ENCODE measurements around the gene TRAIP. TPM values are rescaled to one million over a fixed set of nuclear protein-coding genes. Genes with fewer than 3 reads are reported as not detected.

Gene TRAIP
- total RNA-seq, 2 experiments from 2014 or later: 19.3 to 21.0 TPM

DNA sequence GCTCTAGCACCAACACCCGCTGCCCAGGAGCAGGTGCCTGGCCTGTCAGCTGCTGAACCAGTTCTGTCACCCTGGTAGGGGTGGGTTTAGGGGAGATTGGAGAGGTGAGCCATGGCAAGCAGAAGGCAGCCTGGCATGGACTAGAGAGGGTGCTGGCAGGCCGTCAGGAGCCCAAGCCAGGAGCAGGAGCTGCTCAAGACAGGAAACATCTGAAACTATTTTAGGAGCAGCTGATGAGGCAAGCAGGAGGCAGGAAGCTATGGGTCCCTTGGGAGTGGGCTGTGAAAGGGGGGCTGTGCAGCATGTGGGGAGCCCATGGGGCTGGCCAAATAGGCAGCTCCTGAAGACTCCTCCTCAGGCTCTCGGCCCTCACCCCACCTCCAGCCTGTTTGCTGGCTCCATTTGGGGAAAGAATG lies 51.0 kb downstream of the TRAIP start:
- peaks cover 21% of the 10 kb centered on the region for H3K36me3 Mint-ChIP-seq (ENCODE audit: low read depth)
- H3K4me1 Mint-ChIP-seq: peaks cover 39% of the 10 kb centered on the region
- DNase-seq: no peak
- no peak overlapping the region for H3K4me3 Mint-ChIP-seq
- ChIA-PET CTCF (interaction anchor here (0.9 to 5.8 kb wide), 3 partner anchors 8 to 100 kb away, joined by 3 to 104 read pairs (median 43); partner anchors contain the start of gene UBA7), POLR2A (interaction anchor here (1.0 to 5.9 kb wide), 5 partner anchors 8 to 82 kb away, joined by 4 to 54 read pairs (median 7); partner anchors contain the start of gene UBA7)
- H3K27ac Mint-ChIP-seq: no peak overlapping the region
- H3K27me3 Mint-ChIP-seq: peaks cover 16% of the 10 kb centered on the region
- no peaks in the 10 kb centered on the region for H3K9me3 Mint-ChIP-seq

DNA sequence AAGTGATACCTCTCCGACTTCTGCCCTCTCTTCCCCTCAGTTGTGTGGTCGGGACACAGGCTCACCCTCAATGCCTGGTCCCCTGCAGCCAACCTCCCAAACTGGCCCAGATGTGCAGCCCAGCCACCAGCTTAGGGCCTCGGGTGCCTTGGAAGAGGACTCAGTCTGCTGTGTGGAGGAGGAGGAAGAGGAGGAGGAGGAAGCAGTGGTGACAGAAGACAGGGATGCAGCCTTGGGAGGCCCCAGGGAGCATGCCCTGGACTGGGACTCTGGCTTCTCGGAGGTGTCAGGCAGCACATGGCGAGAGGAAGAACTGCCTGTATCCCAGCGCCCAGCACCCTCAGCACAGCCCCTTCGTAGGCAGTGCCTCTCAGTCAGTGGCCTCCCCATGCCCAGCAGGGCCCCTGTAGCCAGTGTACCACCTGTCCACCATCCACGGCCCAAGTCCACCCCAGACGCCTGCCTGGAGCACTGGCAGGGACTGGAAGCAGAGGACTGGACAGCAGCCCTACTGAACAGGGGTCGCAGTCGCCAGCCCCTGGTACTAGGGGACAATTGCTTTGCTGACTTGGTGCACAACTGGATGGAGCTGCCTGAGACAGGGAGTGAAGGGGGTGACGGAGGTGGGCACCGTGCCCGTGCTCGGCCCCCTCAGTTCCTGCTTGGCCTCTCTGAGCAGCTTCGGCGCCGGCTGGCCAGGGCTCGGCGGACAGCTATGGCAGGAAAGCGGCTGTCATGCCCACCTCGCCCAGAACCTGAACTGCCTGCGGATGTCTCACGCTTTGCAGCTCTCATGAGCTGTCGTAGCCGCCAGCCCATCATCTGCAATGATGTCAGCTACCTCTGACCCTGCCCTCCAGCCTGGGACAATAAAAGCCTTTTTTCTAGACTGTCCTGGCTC lies 52.0 kb downstream of the TRAIP start:
- Mint-ChIP-seq H3K9me3 (no peaks in the 10 kb centered on the region), H3K27me3 (peaks cover 16% of the 10 kb centered on the region), H3K36me3 (ENCODE audit: low read depth) (peaks cover 12% of the 10 kb centered on the region), H3K27ac (no peak overlapping the region), H3K4me3 (peak overlapping the region; percentile 83), H3K4me1 (peaks cover 39% of the 10 kb centered on the region)
- ChIA-PET CTCF (interaction anchor here (0.9 to 5.8 kb wide), 12 partner anchors 9 to 264 kb away, joined by 3 to 104 read pairs (median 6); partner anchors contain the start of genes IP6K1 and UBA7), POLR2A (interaction anchor here (0.6 to 5.9 kb wide), 10 partner anchors 9 to 1687 kb away, joined by 3 to 54 read pairs (median 4); partner anchors contain the start of gene UBA7)
- DNase-seq: no peak

DNA sequence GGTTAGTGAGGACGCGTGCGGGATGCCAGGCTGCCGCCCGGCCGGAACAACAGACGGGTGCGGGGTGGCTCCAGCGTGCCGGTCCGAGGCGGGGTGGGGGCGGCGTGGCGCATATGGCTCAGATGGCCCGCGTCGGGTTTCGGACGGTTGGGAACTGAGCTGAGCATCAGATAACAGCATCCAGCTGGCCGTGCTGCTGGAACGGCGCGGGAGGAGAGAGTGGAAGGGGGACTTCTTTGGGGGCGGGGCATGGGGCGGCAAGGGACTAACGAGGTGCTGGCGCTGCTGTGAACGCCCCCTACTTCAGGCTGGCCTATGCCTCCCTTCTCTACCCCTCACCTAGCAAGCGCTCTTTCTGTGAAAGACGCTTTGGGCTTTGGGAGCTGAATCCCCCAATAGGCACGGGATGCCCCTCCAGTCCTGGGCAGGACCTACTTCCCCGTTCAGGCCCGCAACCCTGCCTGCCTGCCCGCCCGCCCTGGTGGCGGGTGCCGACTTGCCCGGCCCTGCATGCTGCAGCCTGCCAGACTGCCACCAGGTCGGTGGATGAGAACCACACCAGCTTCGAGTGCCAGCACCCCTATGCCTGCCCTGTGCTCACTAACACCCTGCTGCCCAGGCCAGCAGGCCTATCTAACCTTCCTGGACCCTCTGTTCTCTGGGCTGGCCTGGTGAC lies 52.8 kb downstream of the TRAIP start:
- Mint-ChIP-seq H3K36me3 (ENCODE audit: low read depth) (peaks cover 9% of the 10 kb centered on the region), H3K9me3 (no peaks in the 10 kb centered on the region), H3K4me1 (peaks cover 39% of the 10 kb centered on the region), H3K27me3 (peaks cover 16% of the 10 kb centered on the region), H3K27ac (no peak overlapping the region), H3K4me3 (peak overlapping the region; percentile 83)
- peak; percentile 35 for DNase-seq
- CTCF ChIA-PET: interaction anchor here (0.9 to 5.8 kb wide), 24 partner anchors 9 to 440 kb away, joined by 3 to 104 read pairs (median 5); partner anchors contain the start of genes AMIGO3, IP6K1 and UBA7
- POLR2A ChIA-PET: interaction anchor here (0.6 to 5.9 kb wide), 15 partner anchors 10 to 267 kb away, joined by 3 to 54 read pairs (median 4); partner anchors contain the start of genes IP6K1, MON1A, RBM6 and UBA7

DNA sequence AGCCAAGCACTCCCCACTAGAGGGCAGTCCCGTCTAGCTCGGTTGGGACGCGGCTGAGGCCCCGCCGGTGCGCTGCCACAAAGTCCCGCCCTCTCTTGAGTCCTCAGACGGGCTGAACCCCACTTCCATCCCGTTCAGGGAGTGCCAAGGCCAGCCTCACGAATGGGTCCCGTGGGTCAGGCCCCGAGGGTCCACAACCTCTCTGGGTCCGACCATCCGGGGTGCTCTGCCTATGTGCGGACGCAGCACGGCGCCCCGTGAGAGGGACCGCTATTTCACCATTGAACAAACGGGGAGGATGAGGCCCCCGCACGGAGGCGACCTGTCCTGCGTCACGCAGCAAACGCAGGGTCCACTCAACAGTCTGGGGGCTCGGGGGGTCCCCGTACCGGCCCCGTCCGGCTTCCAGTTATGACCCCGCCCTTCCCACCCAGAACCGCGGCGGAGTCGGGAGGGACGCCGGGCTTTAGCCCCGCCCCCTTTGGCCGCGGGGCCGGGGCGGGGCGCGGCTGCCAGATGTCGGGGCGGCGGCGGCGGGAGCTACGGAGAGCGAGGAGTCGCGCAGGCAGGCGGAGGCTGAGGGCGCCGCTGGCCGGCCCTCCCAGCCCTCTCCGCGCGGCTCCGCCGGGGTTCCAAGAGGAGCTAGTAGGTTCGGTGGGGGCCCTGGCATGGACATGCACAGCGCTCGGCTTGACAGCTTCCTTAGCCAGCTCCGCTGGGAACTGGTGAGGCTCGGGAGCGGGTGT lies 53.5 kb downstream of the TRAIP start, which contains the start of gene INKA1:
Gene INKA1, plus strand, starts transcription at position 543 of the 746 bp plus-strand sequence. Its CDS starts 132 bp downstream, at position 675.
- Mint-ChIP-seq H3K36me3 (ENCODE audit: low read depth) (peaks cover 4% of the 10 kb centered on the region), H3K27me3 (peaks cover 16% of the 10 kb centered on the region), H3K4me1 (peaks cover 39% of the 10 kb centered on the region), H3K9me3 (no peaks in the 10 kb centered on the region), H3K27ac (peak within 1 kb of the TSS; percentile 79), H3K4me3 (peak within 1 kb of the TSS; percentile 83)
- ChIA-PET CTCF (interaction anchor here (0.5 to 5.8 kb wide), 30 partner anchors 10 to 440 kb away, joined by 3 to 104 read pairs (median 3); partner anchors contain the start of genes AMIGO3, IP6K1, TRAIP and UBA7), POLR2A (interaction anchor here (0.6 to 5.9 kb wide), 19 partner anchors 11 to 267 kb away, joined by 3 to 54 read pairs (median 4); partner anchors contain the start of genes AMIGO3, GMPPB, IP6K1 and MON1A)
- DNase-seq: peak; percentile 89

DNA sequence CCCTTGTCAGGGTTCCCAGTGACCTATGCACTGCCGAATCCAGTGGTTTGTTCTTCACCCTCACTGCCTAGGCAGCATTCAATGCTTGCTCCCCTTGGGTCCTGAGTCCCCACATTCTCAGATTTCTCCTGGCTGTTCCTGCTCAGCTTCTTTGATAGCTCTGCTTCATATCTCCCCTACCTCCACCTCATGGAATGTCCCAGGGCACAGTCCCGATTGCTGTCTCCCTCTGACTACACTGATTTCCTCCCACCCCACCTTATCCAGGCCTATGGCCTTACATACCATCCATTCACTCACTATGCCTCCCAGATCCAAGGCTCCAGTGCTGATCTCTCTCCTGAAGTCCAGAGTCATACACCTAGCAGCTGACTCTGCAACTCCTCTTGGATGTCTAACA lies 55.2 kb downstream of the TRAIP start:
- Mint-ChIP-seq H3K9me3 (no peaks in the 10 kb centered on the region), H3K4me3 (no peak overlapping the region)

DNA sequence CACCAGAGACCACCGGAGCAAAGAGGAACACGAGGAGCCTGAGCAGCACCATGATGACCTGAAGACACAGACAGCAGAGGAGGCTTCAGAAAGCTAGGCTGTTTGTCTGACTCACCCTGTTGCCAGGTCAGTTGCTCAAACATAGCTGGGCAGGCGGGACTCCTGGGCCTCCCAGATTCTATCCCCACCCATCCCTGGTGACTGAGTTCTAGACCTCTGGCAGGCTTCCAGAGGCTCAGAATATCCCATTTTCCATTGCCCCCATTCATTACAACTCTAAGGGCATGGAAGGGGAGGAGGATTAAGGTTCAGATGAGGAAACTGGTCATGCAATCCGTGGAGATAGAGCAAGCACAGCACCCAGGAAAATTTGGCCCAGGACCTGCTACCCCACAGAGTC lies 56.6 kb downstream of the TRAIP start, which contains the start of gene CDHR4:
Gene CDHR4, minus strand, starts transcription at position 113 of the 400 bp plus-strand sequence. Its CDS starts 61 bp downstream, at position 52.
- peaks cover 16% of the 10 kb centered on the region for H3K27me3 Mint-ChIP-seq
- peaks cover 16% of the 10 kb centered on the region for H3K4me1 Mint-ChIP-seq
- no peak within 1 kb of the TSS for H3K27ac Mint-ChIP-seq
- DNase-seq: no peak
- POLR2A ChIA-PET: interaction anchor here (1.6 kb wide), 1 partner anchor 14 kb away, joined by 5 read pairs; no protein-coding TSS in a partner anchor
- CTCF ChIA-PET: interaction anchor here (1.2 to 2.6 kb wide), 3 partner anchors 9 to 39 kb away, joined by 4 to 8 read pairs (median 6); no protein-coding TSS in a partner anchor
- H3K36me3 Mint-ChIP-seq (ENCODE audit: low read depth): no peaks in the 10 kb centered on the region
- no peak within 1 kb of the TSS for H3K4me3 Mint-ChIP-seq
- H3K9me3 Mint-ChIP-seq: no peaks in the 10 kb centered on the region

More for the DNA sequence above, 55.2 kb downstream of the TRAIP start:
- H3K36me3 Mint-ChIP-seq (ENCODE audit: low read depth): peaks cover 4% of the 10 kb centered on the region
- peaks cover 24% of the 10 kb centered on the region for H3K4me1 Mint-ChIP-seq
- no peak for DNase-seq
- ChIA-PET CTCF (interaction anchor here (1.2 to 5.8 kb wide), 4 partner anchors 12 to 105 kb away, joined by 3 to 104 read pairs (median 28); partner anchors contain the start of gene UBA7), POLR2A (interaction anchor here (0.6 to 5.9 kb wide), 3 partner anchors 12 to 288 kb away, joined by 3 to 54 read pairs (median 24); partner anchors contain the start of genes RBM5 and UBA7)
- H3K27me3 Mint-ChIP-seq: peaks cover 16% of the 10 kb centered on the region
- H3K27ac Mint-ChIP-seq: no peak overlapping the region

DNA sequence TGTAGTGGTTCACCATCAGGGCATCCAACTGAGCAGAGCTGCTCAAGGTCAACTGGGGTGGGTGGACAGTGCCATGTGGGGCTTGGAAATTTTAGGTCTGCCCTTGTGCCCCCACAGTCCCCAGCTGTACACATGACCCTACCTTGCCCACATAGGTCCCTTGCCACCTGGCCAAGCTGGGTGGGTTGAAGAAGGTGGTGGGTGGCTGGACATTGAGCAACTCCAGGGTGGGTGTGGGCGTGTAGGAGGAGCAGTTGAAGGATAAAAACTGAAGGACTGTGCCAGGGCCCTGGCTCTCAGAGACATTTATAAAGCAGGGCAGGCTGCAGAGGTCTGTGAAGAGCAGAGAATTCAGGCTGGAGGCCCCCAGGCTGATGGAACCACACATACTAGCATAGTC lies 57.3 kb downstream of the TRAIP start:
- ChIA-PET POLR2A (interaction anchor here (0.7 to 1.6 kb wide), 3 partner anchors 13 to 15 kb away, joined by 3 to 5 read pairs (median 4); partner anchors contain the start of genes IP6K1 and UBA7), CTCF (interaction anchor here (1.2 to 2.6 kb wide), 3 partner anchors 9 to 40 kb away, joined by 4 to 8 read pairs (median 6); no protein-coding TSS in a partner anchor)
- Mint-ChIP-seq H3K27ac (no peak overlapping the region), H3K27me3 (peaks cover 16% of the 10 kb centered on the region), H3K9me3 (no peaks in the 10 kb centered on the region), H3K36me3 (ENCODE audit: low read depth) (no peaks in the 10 kb centered on the region), H3K4me1 (peaks cover 14% of the 10 kb centered on the region), H3K4me3 (no peak overlapping the region)
- no peak for DNase-seq

DNA sequence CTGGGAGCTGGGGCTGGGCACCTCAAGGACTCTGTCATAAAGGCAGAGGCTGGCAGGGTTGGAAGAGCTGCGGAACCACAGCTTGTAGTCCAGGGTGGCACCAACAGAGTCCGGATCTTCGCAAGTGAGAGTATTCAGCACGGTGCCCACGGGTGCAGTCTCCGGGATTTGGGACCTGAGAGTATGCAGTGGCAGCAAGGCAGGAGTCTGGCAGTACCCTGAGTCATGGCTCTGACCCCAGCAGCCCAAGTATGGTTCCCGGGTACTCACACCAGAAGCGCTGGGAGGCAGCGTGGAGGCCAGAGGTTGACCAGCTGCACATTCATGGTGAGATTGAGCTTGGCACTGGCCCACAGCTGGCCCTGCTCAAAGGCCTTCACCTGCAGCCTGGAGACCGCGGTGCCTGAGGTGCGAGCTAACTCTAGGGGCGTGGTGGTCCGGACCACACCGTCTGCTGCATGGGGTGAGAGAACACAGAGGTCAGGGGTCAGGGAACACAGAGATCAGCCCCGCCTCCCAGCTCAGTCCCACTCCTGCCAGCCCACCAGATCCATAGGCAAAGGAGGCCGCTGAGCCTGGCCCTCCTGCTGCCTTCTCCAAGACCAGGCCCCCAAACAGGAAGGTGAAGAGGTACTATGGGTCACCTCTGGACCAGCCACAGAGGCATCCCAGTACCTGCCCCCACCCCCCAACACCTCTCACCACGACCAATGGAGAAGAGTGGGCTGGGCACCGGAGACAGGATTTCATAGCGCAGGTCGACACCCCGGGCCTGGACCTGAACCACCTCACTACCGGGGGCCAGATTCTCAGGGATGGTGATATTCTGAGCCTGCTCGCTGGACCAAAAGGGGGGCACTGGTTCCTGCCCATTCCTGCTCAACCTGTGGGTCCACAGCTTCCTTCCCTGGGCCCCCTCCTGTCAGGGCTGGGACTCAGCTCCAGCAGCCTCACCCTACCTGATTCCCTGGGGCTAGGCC lies 61.1 kb downstream of the TRAIP start:
- no peaks in the 10 kb centered on the region for H3K9me3 Mint-ChIP-seq
- no peak overlapping the region for H3K27ac Mint-ChIP-seq
- H3K36me3 Mint-ChIP-seq (ENCODE audit: low read depth): no peaks in the 10 kb centered on the region

DNA sequence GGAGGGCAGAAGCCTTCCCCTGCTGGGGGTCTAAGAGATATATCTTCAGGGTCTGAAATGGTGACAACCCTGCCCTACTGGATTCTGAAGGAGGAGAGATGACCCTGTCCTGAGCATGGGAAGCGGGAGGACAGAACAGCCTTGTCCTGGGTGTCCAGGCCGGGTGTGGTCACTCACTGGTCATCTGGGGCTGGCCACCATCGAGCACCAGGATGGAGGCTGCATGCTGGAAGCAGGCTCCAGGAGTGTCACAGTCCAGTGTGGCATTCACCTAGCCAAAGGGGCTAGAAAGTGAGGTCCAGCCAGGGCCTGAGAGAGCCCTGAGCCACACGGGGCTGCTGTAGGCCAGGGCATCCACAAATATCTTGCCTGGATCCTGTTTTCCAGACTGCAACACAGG lies 61.9 kb downstream of the TRAIP start:
- DNase-seq: no peak
- CTCF ChIA-PET: interaction anchor here (1.9 kb wide), 1 partner anchor 45 kb away, joined by 5 read pairs; no protein-coding TSS in a partner anchor
- Mint-ChIP-seq H3K27me3 (peaks cover 7% of the 10 kb centered on the region), H3K36me3 (ENCODE audit: low read depth) (no peaks in the 10 kb centered on the region), H3K4me3 (no peak overlapping the region), H3K9me3 (no peaks in the 10 kb centered on the region), H3K27ac (no peak overlapping the region), H3K4me1 (no peaks in the 10 kb centered on the region)
- POLR2A ChIA-PET: interaction anchor here (1.5 kb wide), 1 partner anchor 8 kb away, joined by 3 read pairs; the partner anchor contains the start of gene IP6K1

More for the DNA sequence above, 61.1 kb downstream of the TRAIP start:
- DNase-seq: no peak
- Mint-ChIP-seq H3K27me3 (peaks cover 7% of the 10 kb centered on the region), H3K4me3 (no peak overlapping the region), H3K4me1 (no peaks in the 10 kb centered on the region)
- POLR2A ChIA-PET: interaction anchor here (1.5 kb wide), 1 partner anchor 9 kb away, joined by 3 read pairs; the partner anchor contains the start of gene IP6K1
- CTCF ChIA-PET: interaction anchor here (1.9 kb wide), 1 partner anchor 44 kb away, joined by 5 read pairs; no protein-coding TSS in a partner anchor

DNA sequence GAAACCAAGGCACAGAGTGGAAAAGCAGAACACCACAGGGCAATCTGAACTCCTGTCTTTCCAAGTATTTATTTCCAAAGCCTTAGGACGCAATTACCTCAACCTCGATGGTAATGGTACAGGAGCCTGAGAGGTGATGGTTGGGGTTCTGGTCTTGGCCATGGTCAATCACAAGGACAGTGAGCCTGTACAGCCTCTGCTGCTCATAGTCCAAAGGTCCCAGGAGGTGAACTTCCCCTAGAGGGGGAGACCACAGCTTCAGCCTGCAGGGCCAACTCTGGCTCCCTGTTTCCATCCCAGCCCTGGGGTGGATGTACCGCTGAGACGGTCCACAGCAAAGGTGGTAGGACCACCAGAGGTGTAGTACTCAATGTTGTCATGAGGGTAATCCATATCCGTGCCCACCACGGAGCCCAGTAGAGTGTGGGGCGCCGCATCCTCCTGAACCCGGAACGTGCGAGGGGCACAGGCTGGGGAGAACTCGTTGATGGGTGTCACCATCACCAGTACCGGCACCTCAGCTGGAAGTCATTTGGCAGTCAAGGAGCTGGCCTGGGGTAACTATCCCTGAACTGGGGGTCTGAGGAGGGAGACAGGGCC lies 62.8 kb downstream of the TRAIP start:
- ChIA-PET POLR2A (no interaction called here), CTCF (interaction anchor here (1.1 kb wide), 1 partner anchor 9 kb away, joined by 3 read pairs; the partner anchor contains the start of gene INKA1)
- H3K4me3 Mint-ChIP-seq: no peak overlapping the region
- no peak for DNase-seq
- no peaks in the 10 kb centered on the region for H3K36me3 Mint-ChIP-seq (ENCODE audit: low read depth)
- H3K9me3 Mint-ChIP-seq: no peaks in the 10 kb centered on the region
- H3K27me3 Mint-ChIP-seq: peaks cover 7% of the 10 kb centered on the region
- H3K27ac Mint-ChIP-seq: no peak overlapping the region
- no peaks in the 10 kb centered on the region for H3K4me1 Mint-ChIP-seq
